ENCODE measurements around the gene PID1.

DNA sequence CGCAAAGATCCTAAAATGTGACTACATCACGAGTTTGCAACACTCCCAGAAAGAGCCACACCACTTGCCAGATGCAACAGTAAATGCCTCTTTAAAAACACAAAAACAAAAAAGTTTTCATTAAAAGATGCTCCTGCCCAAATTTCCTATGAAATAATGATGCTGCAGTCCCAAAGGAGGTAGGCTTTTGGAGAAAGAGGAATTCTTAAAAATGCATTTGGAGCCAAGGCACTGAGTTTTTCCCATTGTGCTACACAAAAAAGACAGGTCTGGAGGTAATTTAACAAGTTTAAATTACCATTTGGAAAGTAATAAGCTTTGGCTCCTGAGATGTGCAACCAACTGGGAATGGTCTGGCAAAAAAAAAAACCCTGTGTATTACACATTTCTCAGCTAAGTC lies 145.0 kb downstream of the PID1 start:
- no peak for TF ChIP-seq POLR2A (IDR thresholded peaks at IDR 0.05)
- TF ChIP-seq, protein P1, sequence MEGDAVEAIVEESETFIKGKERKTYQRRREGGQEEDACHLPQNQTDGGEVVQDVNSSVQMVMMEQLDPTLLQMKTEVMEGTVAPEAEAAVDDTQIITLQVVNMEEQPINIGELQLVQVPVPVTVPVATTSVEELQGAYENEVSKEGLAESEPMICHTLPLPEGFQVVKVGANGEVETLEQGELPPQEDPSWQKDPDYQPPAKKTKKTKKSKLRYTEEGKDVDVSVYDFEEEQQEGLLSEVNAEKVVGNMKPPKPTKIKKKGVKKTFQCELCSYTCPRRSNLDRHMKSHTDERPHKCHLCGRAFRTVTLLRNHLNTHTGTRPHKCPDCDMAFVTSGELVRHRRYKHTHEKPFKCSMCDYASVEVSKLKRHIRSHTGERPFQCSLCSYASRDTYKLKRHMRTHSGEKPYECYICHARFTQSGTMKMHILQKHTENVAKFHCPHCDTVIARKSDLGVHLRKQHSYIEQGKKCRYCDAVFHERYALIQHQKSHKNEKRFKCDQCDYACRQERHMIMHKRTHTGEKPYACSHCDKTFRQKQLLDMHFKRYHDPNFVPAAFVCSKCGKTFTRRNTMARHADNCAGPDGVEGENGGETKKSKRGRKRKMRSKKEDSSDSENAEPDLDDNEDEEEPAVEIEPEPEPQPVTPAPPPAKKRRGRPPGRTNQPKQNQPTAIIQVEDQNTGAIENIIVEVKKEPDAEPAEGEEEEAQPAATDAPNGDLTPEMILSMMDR (IDR thresholded peaks at IDR 0.05), result no peak
